Fibroblast of the aortic adventitia (primary cell): ENCODE results near the gene AGL. TPM values are rescaled to one million over a fixed set of nuclear protein-coding genes. Genes with fewer than 3 reads are reported as not detected.
"Not testable (repeated sequence)": the region's sequence is repeated elsewhere in the genome, so short reads cannot be mapped to it uniquely, and the experiment has no call there.

Source experiments
- DNase-seq: peaks from one replicate; pipeline ENCODE4 v3.0.0-alpha.2; 2010; ENCODE audit warnings: low read depth
- H3K4me3 ChIP-seq: 2 replicates; pipeline ENCODE4 v1.5.1; 2011; ENCODE audit warnings: low read depth, mild to moderate bottlenecking, control low read depth, low read length, moderate library complexity
- small RNA-seq: library from RNA; depleted of rRNA; stranded (forward); fragments of <200 nt; gene quantifications from one replicate; pipeline ENCODE3, GENCODE V24; 2012
- total RNA-seq: library from RNA; depleted of rRNA; stranded (reverse); fragments of >200 nt; gene quantifications from 2 replicates; pipeline ENCODE4 v1.2.3, GENCODE V29; 2012; ENCODE audit warnings: low replicate concordance
- TF ChIP-seq, protein P1 (sequence below): IDR thresholded peaks from 2 replicates; pipeline ENCODE4 v1.5.1; 2011; ENCODE audit warnings: mild to moderate bottlenecking, low read length, control low read depth, inconsistent platforms; ENCODE audit not compliant: insufficient read depth

The AGL gene
- total RNA-seq, 1 donor = 17.3 TPM

DNA sequence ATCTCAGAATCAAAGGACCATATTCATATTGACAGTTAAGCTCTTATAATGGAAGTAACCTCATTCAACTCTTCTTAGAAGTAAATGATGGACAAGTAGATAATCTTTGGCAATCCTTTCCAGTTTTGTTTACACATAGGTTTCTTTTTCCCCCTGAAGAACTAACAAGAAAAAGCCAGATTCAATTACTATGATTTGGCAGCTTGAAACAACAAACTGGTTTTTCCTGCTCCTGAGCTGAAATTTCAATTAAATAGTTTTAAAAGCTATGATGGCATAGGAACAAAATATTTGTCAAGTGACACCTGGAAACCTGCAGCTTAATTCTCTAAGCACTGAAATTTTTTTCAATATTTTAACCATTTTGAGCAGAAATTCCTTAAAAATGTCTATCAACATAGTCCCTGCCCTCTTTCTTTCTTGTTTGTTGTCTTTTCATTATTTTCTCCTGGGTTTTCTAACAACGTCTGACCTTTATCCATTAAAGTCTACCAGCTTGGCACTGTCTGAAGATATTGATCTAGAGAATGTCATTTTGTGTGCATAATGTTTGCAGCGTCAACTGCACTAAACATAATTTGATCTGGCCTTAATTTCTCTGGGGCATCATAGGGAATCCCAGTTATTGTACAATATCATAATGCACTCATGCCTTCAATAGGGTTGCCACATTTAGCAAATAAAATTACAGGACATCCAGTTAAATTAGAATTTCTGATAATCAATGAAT lies 115.7 kb downstream of the AGL start:
- DNase-seq = no peak
- H3K4me3 ChIP-seq = no peak overlapping the region
- TF ChIP-seq, protein P1, sequence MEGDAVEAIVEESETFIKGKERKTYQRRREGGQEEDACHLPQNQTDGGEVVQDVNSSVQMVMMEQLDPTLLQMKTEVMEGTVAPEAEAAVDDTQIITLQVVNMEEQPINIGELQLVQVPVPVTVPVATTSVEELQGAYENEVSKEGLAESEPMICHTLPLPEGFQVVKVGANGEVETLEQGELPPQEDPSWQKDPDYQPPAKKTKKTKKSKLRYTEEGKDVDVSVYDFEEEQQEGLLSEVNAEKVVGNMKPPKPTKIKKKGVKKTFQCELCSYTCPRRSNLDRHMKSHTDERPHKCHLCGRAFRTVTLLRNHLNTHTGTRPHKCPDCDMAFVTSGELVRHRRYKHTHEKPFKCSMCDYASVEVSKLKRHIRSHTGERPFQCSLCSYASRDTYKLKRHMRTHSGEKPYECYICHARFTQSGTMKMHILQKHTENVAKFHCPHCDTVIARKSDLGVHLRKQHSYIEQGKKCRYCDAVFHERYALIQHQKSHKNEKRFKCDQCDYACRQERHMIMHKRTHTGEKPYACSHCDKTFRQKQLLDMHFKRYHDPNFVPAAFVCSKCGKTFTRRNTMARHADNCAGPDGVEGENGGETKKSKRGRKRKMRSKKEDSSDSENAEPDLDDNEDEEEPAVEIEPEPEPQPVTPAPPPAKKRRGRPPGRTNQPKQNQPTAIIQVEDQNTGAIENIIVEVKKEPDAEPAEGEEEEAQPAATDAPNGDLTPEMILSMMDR = no peak

DNA sequence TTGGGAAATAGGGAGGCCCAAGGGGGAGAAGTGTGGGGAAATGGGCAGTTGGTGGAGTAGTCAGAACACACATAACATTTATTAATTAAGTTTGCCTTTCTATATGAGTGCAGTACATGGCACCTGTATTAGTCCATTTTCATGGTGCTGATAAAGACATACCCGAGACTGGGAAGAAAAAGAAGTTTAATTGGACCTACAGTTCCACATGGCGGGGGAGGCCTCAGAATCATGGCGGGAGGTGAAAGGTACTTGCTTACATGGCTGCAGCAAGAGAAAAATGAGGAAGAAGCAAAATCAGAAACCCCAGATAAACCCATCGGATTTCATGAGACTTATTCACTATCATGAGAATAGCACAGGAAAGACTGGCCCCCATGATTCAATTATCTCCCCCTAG lies 118.1 kb downstream of the AGL start:
- TF ChIP-seq, protein P1 = no peak
- no peak for DNase-seq
- H3K4me3 ChIP-seq = no peak overlapping the region

DNA sequence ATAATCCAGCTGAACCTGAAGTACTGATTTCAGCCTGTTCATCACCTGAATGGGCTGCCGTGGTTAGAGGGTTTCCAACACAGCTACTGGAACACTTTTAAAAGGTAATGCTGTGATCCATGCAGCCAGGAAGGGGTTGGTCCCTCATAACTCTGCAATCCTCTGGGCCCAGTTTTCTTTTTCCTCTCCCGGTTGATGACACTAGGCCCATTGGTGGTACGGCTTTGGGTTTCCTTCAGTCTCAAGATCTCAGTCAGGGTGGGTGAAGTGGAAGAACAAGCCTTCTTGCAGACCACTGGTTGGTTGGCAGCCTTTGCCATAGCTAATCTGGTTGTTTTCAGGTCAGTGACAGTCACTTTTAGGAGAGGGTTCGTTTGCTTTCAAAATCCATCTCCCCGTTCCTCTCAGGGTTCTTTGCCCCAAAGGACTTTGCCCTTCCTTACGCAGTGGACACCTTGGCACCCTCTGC lies 119.1 kb downstream of the AGL start:
- H3K4me3 ChIP-seq = peak overlapping the region; percentile 94
- TF ChIP-seq, protein P1 = no peak
- DNase-seq = peak; percentile 28

DNA sequence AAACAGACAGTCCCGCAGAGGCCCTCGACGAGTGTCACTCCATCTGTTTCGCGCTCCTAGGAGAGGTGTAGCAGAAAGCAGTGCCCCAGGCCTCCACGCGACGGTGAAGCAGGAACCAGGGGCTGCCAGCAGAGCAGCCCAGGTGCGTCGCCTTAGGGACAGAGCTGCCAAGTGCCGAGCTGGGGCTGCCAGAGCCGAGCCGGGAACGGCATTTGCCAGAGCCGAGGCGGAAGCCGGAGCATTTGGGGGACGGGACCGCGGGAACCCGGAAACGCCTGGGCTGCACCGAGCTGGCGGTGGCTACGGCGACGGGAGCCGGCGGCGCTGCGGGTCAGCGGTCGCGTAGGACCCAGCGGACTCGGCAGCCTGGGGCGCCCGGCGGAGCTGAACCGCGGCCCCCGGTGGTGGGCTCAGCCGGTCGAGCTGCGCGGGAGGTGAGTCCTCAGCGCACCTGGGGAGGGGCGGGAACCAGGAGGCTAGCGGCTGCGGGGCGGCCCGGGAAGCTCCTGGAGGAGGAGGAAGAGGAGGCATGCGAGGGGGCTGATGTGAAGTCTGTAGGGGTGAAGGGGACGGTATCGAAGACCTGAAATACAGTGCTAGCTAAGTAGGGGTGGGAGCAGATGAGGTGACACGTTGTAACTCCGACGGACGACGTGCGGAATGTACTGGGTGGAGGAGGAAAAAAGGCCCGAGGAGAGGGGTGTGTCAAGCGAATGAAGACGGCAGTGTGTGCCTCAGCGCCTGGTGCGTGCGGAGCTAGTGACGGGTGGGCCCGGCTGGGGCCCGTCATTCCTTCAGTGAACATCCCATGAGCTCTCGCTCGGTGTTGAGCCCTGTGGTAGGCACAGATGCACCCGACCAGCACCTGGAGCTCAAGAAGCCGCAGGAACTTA lies 119.8 kb downstream of the AGL start, which contains the start of gene SLC35A3:
Gene SLC35A3, plus strand, starts transcription at position 268 of the 893 bp plus-strand sequence. CDS start 23,559 bp downstream, outside the sequence.
- DNase-seq = peak; percentile 63
- TF ChIP-seq, protein P1 = no peak
- H3K4me3 ChIP-seq = peak within 1 kb of the TSS; percentile 94

DNA sequence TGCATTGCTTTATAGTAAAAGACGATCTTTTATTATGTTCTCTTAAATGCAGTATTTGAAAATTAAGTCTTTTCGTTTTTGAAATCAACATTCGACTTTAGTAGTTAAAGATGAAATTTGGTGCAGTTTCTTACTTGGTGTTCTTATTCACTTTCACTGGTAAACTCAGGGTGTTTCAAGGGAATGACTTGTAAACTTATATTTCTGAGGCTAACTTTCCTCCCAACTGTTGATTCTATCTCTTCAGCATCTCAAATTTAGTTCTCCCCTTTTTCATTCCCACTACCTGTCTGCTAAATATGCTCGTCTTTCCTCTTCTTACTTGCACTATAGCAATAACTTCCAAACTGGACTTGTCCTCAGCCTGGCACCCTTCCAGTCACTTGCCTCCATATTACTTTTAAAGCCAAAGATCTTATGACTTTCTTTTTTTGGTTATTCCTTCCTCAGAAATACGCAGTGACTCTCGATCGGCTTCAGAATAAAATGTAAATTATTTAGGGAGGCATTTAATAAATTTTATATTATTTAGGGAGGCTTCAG lies 120.6 kb downstream of the AGL start:
- TF ChIP-seq, protein P1 = no peak
- H3K4me3 ChIP-seq = peak overlapping the region; percentile 94
- DNase-seq = peak; percentile 17

DNA sequence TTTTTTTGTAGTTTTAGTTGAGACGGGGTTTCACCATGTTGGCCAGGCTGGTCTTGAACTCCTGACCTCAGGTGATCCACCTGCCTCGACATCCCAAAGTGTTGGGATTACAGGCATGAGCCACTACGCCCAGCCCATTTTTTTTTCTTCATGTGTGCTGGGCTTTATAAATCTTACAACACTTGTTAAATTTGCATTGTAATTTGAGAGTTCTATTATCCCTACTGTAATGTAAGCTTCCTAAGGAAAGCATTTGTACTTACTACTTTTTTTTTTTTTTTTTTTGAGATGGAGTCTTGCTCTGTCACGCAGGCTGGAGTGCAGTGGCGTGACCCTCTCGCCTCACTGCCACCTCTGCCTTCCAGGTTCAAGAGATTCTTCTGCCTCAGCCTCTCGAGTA lies 121.9 kb downstream of the AGL start:
- H3K4me3 ChIP-seq, DNase-seq: not testable (repeated sequence)

Small RNA genes within 50 kb of the gene (small RNA-seq; reads per million reads assigned to genes)
- gene AC096949.1 = not detected

Other genes starting within 250 kb of the AGL start
- 2.4 and 6.0 TPM in 2 replicates for gene PALMD, start 204.2 kb upstream of the AGL start, total RNA-seq
- gene FRRS1, start 83.7 kb upstream of the AGL start, total RNA-seq = 17.1 and 24.7 TPM in 2 replicates
- 15.0 and 35.8 TPM in 2 replicates for gene SLC35A3, start 119.6 kb downstream of the AGL start, total RNA-seq